NB4 (cell line): ENCODE data around the gene BIRC5.

Experiments
- DNase-seq: peaks from one replicate; pipeline ENCODE4 v3.0.0; 2010; ENCODE audit warnings: low read depth
- H3K4me3 ChIP-seq: one replicate; pipeline ENCODE4 v1.5.1; 2011; ENCODE audit warnings: mild to moderate bottlenecking, low read depth, low read length, moderate library complexity
- CTCF ChIP-seq: IDR thresholded peaks from one replicate; pipeline ENCODE4 v1.5.1; 2012; ENCODE audit warnings: low read depth, low read length
- MAX ChIP-seq: IDR thresholded peaks from 2 replicates; pipeline ENCODE4 v1.6.1; 2011; ENCODE audit warnings: low read depth, low read length
- MYC ChIP-seq: IDR thresholded peaks from 2 replicates; pipeline ENCODE4 v1.6.1; 2011; ENCODE audit warnings: low read depth, low read length
- POLR2A ChIP-seq: IDR thresholded peaks from 2 replicates; pipeline ENCODE4 v1.6.1; 2011; ENCODE audit warnings: mild to moderate bottlenecking; ENCODE audit not compliant: insufficient read length; ENCODE audit errors: extremely low read depth

The BIRC5 gene

GRCh38 chr17:78214016-78214705 is at the start of gene BIRC5:
Gene BIRC5 (plus strand): TSS chr17:78214253. CDS start chr17:78214317, 64 bp downstream.
- peak within 1 kb of the TSS; percentile 74 for H3K4me3 ChIP-seq
- DNase-seq: peak; percentile 92
- TF ChIP-seq POLR2A (peak; percentile 38), MAX (peak; percentile 87), MYC (peak; percentile 90; the same call in 1 of the 2 replicates), CTCF (no peak)

GRCh38 chr17:78164748-78165607 is 49.1 kb upstream of the BIRC5 start:
- TF ChIP-seq MAX (no peak), POLR2A (no peak), CTCF (no peak), MYC (no peak)
- no peak overlapping the region for H3K4me3 ChIP-seq
- no peak for DNase-seq

- no peak overlapping the region for H3K4me3 ChIP-seq
- DNase-seq: no peak
- TF ChIP-seq POLR2A (no peak), MYC (no peak), MAX (no peak), CTCF (no peak)
These were observed 47.6 kb upstream of the BIRC5 start for GRCh38 chr17:78166416-78166815.

- peak within 1 kb of the TSS; percentile 53 for H3K4me3 ChIP-seq
- peak; percentile 85 for DNase-seq
- TF ChIP-seq MAX (no peak), POLR2A (peak; percentile 78), MYC (peak; percentile 37; the same call in 1 of the 2 replicates)
These were observed 45.7 kb upstream of the BIRC5 start, which contains the start of gene SYNGR2 for GRCh38 chr17:78168242-78168902. Gene SYNGR2 (plus strand): TSS chr17:78168581. CDS start chr17:78168617, 36 bp downstream.

- H3K4me3 ChIP-seq: peak overlapping the region; percentile 53
- TF ChIP-seq MYC (no peak), MAX (peak; percentile 56)
- peak; percentile 35 for DNase-seq
These were observed 44.9 kb upstream of the BIRC5 start for GRCh38 chr17:78168903-78169793.
